Measurements from ENCODE around the gene VPS26C.

Gene VPS26C

DNA sequence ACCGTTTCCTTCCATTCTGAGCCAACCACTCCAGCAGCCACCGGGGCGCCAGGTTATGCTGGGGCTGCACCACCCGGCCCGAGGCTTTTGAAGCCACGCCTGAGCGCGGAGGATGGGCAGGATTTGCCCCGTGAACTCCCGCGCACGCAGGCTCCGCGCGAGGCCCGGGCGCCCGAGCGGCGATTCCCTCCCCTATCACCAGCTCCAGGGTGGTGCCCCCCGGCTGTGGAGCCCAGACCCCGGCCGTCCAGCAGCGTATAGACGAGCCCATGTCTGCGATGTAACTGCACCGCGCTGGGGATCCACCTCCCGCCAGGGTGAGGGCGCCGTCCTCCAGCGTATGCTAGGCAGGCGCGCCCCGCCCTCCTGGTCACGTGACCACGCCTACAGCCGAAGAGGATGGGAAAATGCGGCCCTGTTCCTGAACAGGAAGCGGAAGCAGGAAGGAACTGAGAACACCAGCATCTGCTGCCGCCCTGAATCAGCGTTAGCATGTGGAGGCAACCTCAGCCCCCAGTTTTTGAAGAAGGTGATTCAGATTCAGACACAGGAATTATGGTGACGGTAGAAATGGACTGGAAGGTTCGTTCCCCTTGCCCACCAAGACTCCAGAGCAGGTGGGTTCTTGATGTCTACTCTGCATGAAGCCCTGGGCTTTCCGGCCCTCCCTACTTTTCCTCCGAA, 46.0 kb downstream of the VPS26C start:
- H3F3A ChIP-seq (ENCODE audit: insufficient read depth, low read length): no peaks in the 10 kb centered on the region; the same call in 1 of the 2 replicates
- peaks cover 39% of the 10 kb centered on the region for H3K36me3 ChIP-seq (ENCODE audit: insufficient read depth, low read length)
- H2AFZ ChIP-seq (ENCODE audit: low read length): no peak overlapping the region
- peak overlapping the region; percentile 34 for H3K27ac ChIP-seq (ENCODE audit: low read depth, low read length, poor library complexity, severe bottlenecking)
- H3K4me2 ChIP-seq (ENCODE audit: low read length): peak overlapping the region; percentile 82
- H3K4me3 ChIP-seq (ENCODE audit: low read depth, low read length, poor library complexity, severe bottlenecking): peak overlapping the region; percentile 63
- no peaks in the 10 kb centered on the region for H3K9me3 ChIP-seq (ENCODE audit: low read length)
- H3K27me3 ChIP-seq (ENCODE audit: insufficient read depth, low read length): no peaks in the 10 kb centered on the region
- peak overlapping the region; percentile 48 for H3K9ac ChIP-seq (ENCODE audit: low read length)
- H3K79me2 ChIP-seq (ENCODE audit: insufficient read depth, low read length): peaks cover 12% of the 10 kb centered on the region
- TF ChIP-seq, protein P1, sequence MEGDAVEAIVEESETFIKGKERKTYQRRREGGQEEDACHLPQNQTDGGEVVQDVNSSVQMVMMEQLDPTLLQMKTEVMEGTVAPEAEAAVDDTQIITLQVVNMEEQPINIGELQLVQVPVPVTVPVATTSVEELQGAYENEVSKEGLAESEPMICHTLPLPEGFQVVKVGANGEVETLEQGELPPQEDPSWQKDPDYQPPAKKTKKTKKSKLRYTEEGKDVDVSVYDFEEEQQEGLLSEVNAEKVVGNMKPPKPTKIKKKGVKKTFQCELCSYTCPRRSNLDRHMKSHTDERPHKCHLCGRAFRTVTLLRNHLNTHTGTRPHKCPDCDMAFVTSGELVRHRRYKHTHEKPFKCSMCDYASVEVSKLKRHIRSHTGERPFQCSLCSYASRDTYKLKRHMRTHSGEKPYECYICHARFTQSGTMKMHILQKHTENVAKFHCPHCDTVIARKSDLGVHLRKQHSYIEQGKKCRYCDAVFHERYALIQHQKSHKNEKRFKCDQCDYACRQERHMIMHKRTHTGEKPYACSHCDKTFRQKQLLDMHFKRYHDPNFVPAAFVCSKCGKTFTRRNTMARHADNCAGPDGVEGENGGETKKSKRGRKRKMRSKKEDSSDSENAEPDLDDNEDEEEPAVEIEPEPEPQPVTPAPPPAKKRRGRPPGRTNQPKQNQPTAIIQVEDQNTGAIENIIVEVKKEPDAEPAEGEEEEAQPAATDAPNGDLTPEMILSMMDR (IDR thresholded peaks at IDR 0.05; ENCODE audit: low read length): peak; percentile 76
- no peak for TF ChIP-seq EZH2 (IDR thresholded peaks at IDR 0.05; ENCODE audit: borderline replicate concordance, low read length)
- peaks cover 14% of the 10 kb centered on the region for H3K4me1 ChIP-seq (ENCODE audit: insufficient read depth, low read length, severe bottlenecking)
- no peaks in the 10 kb centered on the region for H4K20me1 ChIP-seq (ENCODE audit: insufficient read depth, low read length)
- no peaks in the 10 kb centered on the region for H3K9me2 ChIP-seq (ENCODE audit: low read depth, low read length)

DNA sequence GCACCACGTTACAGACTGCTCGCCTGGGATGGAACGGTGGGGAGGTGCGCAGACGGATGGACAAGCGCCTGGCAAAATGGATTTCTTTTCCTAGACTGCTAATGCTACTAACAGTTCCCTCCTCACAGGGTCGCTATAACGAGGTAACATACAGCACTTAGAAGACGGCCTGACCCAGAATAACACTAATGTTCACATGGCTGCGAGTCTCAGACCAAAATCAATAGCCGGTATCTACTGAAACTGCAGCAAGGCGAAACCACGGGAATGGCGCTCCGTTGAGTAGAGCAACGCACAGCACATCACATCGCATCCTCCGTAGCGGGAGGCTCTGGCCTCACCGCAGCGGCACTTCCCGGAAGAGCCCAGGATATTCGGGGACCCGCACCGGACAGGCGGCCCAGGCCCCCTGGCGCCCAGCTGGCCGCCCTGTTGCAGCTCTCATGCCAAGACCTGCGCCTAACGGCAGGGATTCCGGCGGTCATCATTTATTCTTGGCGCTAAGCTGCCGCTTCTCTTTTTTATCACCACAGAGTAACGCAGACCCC, 46.6 kb downstream of the VPS26C start:
- TF ChIP-seq EZH2 (IDR thresholded peaks at IDR 0.05; ENCODE audit: borderline replicate concordance, low read length): no peak
- TF ChIP-seq, protein P1 (IDR thresholded peaks at IDR 0.05; ENCODE audit: low read length): no peak
- peaks cover 12% of the 10 kb centered on the region for H3K79me2 ChIP-seq (ENCODE audit: insufficient read depth, low read length)
- no peaks in the 10 kb centered on the region; the same call in 1 of the 2 replicates for H3F3A ChIP-seq (ENCODE audit: insufficient read depth, low read length)
- H3K4me2 ChIP-seq (ENCODE audit: low read length): peak overlapping the region; percentile 82
- no peaks in the 10 kb centered on the region for H3K9me3 ChIP-seq (ENCODE audit: low read length)
- H3K27me3 ChIP-seq (ENCODE audit: insufficient read depth, low read length): no peaks in the 10 kb centered on the region
- H3K4me3 ChIP-seq (ENCODE audit: low read depth, low read length, poor library complexity, severe bottlenecking): peak overlapping the region; percentile 63
- peak overlapping the region; percentile 34 for H3K27ac ChIP-seq (ENCODE audit: low read depth, low read length, poor library complexity, severe bottlenecking)
- H4K20me1 ChIP-seq (ENCODE audit: insufficient read depth, low read length): no peaks in the 10 kb centered on the region
- H3K9me2 ChIP-seq (ENCODE audit: low read depth, low read length): no peaks in the 10 kb centered on the region
- peak overlapping the region; percentile 32; the same call in 1 of the 2 replicates for H2AFZ ChIP-seq (ENCODE audit: low read length)
- H3K4me1 ChIP-seq (ENCODE audit: insufficient read depth, low read length, severe bottlenecking): peaks cover 14% of the 10 kb centered on the region
- H3K36me3 ChIP-seq (ENCODE audit: insufficient read depth, low read length): peaks cover 33% of the 10 kb centered on the region
- H3K9ac ChIP-seq (ENCODE audit: low read length): peak overlapping the region; percentile 48

DNA sequence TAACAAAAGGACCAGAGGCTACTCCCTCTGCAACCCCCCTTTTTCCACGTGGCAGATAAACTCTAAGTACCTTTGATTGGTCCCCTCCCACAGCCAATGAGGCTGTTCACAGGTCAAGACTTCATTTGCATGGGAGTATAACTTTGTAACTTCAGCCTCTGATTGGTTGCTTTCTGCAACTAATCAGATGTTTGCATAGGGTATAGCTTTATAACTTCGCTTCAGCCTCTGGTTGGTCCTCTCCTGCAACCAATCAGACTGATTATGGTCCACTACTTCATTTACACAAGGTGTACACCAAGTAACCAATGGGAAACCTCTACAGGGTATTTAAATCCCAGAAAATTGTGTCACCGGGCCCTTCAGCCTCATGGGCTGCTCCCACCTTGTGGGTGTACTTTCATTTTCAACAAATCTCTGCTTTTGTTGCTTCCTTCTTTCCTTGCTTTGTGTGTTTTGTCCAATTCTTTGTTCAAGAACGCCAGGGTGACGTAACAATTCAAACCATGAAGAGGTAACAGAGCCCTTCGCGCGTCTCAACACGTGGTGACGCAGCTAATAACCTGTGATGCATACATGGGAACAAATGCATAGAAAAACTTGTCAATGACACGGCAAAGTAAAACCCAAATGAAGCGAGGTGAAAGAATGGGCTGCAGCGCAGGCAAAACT, 47.2 kb downstream of the VPS26C start:
- peak overlapping the region; percentile 63 for H3K4me3 ChIP-seq (ENCODE audit: low read depth, low read length, poor library complexity, severe bottlenecking)
- peaks cover 27% of the 10 kb centered on the region for H3K36me3 ChIP-seq (ENCODE audit: insufficient read depth, low read length)
- H3K79me2 ChIP-seq (ENCODE audit: insufficient read depth, low read length): peaks cover 8% of the 10 kb centered on the region
- peak overlapping the region; percentile 82 for H3K4me2 ChIP-seq (ENCODE audit: low read length)
- H3K27me3 ChIP-seq (ENCODE audit: insufficient read depth, low read length): no peaks in the 10 kb centered on the region
- H3K9me3 ChIP-seq (ENCODE audit: low read length): no peaks in the 10 kb centered on the region
- H3F3A ChIP-seq (ENCODE audit: insufficient read depth, low read length): no peaks in the 10 kb centered on the region; the same call in 1 of the 2 replicates
- peak overlapping the region; percentile 48; the same call in 1 of the 2 replicates for H3K9ac ChIP-seq (ENCODE audit: low read length)
- H2AFZ ChIP-seq (ENCODE audit: low read length): no peak overlapping the region
- H4K20me1 ChIP-seq (ENCODE audit: insufficient read depth, low read length): no peaks in the 10 kb centered on the region
- no peak overlapping the region for H3K27ac ChIP-seq (ENCODE audit: low read depth, low read length, poor library complexity, severe bottlenecking)
- H3K9me2 ChIP-seq (ENCODE audit: low read depth, low read length): no peaks in the 10 kb centered on the region
- peaks cover 14% of the 10 kb centered on the region for H3K4me1 ChIP-seq (ENCODE audit: insufficient read depth, low read length, severe bottlenecking)
- no peak for TF ChIP-seq EZH2 (IDR thresholded peaks at IDR 0.05; ENCODE audit: borderline replicate concordance, low read length)
- TF ChIP-seq, protein P1 (IDR thresholded peaks at IDR 0.05; ENCODE audit: low read length): no peak
